Measurements from ENCODE around the gene INTS1.

GRCh38 chr7:1550005-1550845 lies 46.0 kb upstream of the INTS1 start:
- TF ChIP-seq CTCF (conservative IDR thresholded peaks at IDR 0.05 in 1 of 2, IDR thresholded peaks at IDR 0.05 in 1 of 2; ENCODE audit: extremely low read depth in 1 of 2, insufficient read depth in 1 of 2, low read depth in 1 of 2, low read length in 2 of 2) (no peak), EZH2 (IDR thresholded peaks at IDR 0.05; ENCODE audit: borderline replicate concordance, low read length) (no peak)
